ENCODE measurements around the gene EPHA2.

DNA sequence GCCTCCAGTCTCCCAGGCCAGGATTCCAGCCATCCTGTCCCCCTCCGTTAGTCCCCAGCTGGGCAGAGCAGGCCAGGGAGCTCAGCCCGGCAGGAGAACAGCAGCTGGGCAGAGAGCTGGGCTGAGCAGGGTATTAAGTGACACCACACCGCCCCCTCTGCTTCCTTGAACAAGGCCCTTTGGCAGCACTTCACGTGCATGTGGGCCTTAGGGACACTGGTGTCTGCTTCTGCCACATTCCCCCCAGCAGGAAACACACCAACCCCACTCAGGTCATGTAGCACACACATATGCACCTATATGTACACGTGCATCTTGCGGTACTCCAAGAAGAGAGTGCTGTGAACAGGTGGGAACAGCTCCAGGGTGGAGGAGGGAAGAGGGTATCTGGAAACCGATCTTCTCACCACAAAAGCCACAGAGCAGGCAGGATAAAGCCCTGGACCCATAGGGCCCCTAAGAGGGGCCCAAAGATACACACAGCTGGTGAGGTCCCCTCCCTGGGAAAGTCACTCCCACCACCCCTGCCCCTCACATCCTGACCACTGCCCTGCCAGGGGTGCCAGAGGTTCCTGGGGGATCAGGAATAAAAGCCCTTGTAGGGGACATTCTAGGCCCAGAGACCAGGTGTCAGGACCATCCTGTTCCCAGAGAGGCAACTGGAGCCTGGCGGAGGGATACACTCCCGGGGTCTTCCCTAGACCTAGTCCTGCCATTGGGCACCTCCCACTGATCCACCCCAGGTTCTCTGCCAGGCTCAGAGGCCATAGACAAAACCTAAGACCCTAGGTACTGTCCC is 4.5 kb downstream of the EPHA2 start:
- TF ChIP-seq, protein P1, sequence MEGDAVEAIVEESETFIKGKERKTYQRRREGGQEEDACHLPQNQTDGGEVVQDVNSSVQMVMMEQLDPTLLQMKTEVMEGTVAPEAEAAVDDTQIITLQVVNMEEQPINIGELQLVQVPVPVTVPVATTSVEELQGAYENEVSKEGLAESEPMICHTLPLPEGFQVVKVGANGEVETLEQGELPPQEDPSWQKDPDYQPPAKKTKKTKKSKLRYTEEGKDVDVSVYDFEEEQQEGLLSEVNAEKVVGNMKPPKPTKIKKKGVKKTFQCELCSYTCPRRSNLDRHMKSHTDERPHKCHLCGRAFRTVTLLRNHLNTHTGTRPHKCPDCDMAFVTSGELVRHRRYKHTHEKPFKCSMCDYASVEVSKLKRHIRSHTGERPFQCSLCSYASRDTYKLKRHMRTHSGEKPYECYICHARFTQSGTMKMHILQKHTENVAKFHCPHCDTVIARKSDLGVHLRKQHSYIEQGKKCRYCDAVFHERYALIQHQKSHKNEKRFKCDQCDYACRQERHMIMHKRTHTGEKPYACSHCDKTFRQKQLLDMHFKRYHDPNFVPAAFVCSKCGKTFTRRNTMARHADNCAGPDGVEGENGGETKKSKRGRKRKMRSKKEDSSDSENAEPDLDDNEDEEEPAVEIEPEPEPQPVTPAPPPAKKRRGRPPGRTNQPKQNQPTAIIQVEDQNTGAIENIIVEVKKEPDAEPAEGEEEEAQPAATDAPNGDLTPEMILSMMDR (IDR thresholded peaks at IDR 0.05): no peak
- TF ChIP-seq POLR2A (IDR thresholded peaks at IDR 0.05) (no peak), POLR2AphosphoS5 (IDR thresholded peaks at IDR 0.05; ENCODE audit: insufficient read depth in 1 of 2, low read depth in 1 of 2) (no peak)
